Panc1 (cell line): ENCODE results near the gene CGB2.

Experiments
- POLR2AphosphoS5 ChIP-seq: IDR thresholded peaks from 2 replicates; pipeline ENCODE4 v1.6.1; 2012; ENCODE audit warnings: mild to moderate bottlenecking, low read depth, low read length, moderate library complexity
- SIN3A ChIP-seq: IDR thresholded peaks from 2 replicates; pipeline ENCODE4 v1.6.1; 2012; ENCODE audit warnings: low read depth, mild to moderate bottlenecking, low read length, moderate library complexity, borderline replicate concordance; ENCODE audit not compliant: insufficient read depth
- TCF7L2 ChIP-seq: IDR thresholded peaks from 2 replicates; pipeline ENCODE4 v1.6.1; 2011; ENCODE audit warnings: mild to moderate bottlenecking, low read depth, low read length, inconsistent platforms
- TF ChIP-seq, protein P1 (sequence below): fragments of 450-650 bp; IDR thresholded peaks from 2 replicates; pipeline ENCODE4 v1.5.1; 2017; ENCODE audit warnings: mild to moderate bottlenecking

DNA sequence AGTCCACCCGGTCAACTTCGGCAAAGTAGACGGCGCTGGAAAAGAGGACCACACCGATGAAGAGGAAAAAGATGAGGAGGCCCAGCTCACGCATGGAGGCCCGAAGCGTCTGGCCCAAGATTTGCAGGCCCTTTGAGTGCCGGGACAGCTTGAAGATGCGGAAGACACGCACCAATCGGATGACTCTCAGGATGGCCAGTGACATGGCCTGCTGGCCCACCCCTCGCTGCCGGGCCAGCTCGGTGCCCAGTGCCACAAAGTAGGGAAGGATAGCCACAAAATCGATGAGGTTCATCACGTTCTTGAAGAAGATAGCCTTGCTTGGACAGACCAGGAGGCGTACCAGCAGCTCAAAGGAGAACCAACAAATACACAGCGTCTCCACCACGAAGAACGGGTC is 38.7 kb downstream of the CGB2 start:
- TF ChIP-seq, protein P1, sequence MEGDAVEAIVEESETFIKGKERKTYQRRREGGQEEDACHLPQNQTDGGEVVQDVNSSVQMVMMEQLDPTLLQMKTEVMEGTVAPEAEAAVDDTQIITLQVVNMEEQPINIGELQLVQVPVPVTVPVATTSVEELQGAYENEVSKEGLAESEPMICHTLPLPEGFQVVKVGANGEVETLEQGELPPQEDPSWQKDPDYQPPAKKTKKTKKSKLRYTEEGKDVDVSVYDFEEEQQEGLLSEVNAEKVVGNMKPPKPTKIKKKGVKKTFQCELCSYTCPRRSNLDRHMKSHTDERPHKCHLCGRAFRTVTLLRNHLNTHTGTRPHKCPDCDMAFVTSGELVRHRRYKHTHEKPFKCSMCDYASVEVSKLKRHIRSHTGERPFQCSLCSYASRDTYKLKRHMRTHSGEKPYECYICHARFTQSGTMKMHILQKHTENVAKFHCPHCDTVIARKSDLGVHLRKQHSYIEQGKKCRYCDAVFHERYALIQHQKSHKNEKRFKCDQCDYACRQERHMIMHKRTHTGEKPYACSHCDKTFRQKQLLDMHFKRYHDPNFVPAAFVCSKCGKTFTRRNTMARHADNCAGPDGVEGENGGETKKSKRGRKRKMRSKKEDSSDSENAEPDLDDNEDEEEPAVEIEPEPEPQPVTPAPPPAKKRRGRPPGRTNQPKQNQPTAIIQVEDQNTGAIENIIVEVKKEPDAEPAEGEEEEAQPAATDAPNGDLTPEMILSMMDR = no peak
- TF ChIP-seq POLR2AphosphoS5 (no peak), SIN3A (no peak), TCF7L2 (no peak)
